ENCODE results near the gene OR2L2.

Gene OR2L2

DNA sequence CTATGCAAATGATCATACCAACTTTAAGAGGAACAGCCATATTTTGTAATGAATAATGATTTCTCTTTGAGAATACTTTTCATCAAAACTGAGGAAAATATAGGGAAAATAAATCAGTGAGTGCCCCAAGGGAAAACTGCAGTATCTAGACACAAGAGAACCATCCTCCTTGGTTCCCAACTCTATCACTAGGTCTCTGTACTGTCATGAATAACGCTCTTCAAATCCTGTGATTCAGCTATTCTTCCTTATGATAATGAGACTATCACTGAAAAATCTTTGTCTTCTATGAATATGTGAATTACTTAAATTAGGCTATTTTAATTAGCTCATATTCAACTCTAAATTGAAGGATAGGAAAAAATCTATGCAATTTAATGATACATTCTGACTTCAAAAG, 14.1 kb upstream of the OR2L2 start:
- no peak for DNase-seq (ENCODE audit: low spot score)
- H3K4me3 ChIP-seq = no peak overlapping the region
- no peak overlapping the region for H3K27ac ChIP-seq
- TF ChIP-seq, protein P1, sequence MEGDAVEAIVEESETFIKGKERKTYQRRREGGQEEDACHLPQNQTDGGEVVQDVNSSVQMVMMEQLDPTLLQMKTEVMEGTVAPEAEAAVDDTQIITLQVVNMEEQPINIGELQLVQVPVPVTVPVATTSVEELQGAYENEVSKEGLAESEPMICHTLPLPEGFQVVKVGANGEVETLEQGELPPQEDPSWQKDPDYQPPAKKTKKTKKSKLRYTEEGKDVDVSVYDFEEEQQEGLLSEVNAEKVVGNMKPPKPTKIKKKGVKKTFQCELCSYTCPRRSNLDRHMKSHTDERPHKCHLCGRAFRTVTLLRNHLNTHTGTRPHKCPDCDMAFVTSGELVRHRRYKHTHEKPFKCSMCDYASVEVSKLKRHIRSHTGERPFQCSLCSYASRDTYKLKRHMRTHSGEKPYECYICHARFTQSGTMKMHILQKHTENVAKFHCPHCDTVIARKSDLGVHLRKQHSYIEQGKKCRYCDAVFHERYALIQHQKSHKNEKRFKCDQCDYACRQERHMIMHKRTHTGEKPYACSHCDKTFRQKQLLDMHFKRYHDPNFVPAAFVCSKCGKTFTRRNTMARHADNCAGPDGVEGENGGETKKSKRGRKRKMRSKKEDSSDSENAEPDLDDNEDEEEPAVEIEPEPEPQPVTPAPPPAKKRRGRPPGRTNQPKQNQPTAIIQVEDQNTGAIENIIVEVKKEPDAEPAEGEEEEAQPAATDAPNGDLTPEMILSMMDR (IDR thresholded peaks at IDR 0.05) = no peak

DNA sequence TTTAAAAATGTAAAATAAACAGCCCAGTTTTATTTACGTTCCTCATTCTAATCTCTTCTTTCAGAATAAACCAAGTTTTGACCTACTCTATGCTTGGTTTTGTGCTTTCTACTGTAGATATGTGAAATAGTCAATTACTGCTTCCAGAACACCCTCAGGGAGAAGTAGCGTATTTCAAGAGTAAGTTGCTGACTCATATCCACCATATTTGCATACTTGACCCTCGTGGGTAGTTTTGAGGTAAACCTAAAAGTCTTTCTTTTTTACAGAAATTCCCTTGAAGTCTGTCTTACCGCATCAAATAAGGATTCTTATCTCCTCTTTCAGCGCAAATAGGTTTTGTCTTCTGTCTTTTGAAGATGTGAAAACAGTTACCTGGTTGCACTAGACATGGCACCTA, 15.3 kb downstream of the OR2L2 start:
- H3K4me3 ChIP-seq = no peak overlapping the region
- TF ChIP-seq, protein P1 (IDR thresholded peaks at IDR 0.05) = no peak
- no peak overlapping the region for H3K27ac ChIP-seq
- DNase-seq (ENCODE audit: low spot score) = no peak

DNA sequence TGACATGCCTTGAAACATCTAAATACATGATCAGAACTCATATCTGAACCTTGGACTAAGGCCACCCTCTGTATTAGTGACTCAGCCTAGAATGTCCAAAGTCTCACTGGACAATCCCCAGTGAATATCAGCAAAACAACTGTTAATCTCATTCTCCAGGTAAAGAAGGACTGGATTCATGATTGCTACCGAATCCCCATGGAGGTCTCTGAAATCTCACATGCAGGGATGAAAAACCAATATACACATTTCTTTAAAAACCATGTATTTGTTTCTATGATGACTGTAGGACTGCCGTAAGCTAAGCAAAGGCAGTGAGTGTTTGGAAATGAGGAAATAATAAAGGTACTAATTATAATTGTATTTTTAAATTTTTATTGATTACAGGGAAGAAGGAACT, 16.7 kb downstream of the OR2L2 start, which contains the start of gene OR2L3:
TSS of gene OR2L3 (plus strand) at position 301 of the 400 bp plus-strand sequence. CDS start 13,846 bp downstream, outside the sequence.
- TF ChIP-seq, protein P1 (IDR thresholded peaks at IDR 0.05) = no peak
- Histone ChIP-seq H3K27ac (no peak within 1 kb of the TSS), H3K4me3 (no peak within 1 kb of the TSS)
- DNase-seq (ENCODE audit: low spot score) = no peak

DNA sequence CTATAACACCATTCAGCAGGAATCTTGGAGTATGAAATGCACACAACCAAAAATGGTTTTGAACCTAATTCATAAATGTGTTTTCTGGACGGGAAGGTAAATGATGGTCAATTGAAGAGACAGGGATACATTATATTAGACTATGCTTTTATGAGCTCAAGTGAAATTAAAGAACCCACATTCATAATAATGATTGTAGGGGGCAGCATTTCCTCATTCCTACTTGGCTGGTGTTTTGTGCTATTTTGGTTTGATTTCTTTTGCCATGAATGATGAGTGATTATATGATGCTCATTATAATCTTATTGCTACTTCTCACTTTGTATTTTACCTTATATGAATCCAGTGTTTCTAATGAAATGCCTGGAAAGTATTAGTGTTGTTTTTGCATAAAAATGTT, 17.1 kb downstream of the OR2L2 start:
- Histone ChIP-seq H3K4me3 (no peak overlapping the region), H3K27ac (no peak overlapping the region)
- TF ChIP-seq, protein P1 (IDR thresholded peaks at IDR 0.05) = no peak
- no peak for DNase-seq (ENCODE audit: low spot score)

DNA sequence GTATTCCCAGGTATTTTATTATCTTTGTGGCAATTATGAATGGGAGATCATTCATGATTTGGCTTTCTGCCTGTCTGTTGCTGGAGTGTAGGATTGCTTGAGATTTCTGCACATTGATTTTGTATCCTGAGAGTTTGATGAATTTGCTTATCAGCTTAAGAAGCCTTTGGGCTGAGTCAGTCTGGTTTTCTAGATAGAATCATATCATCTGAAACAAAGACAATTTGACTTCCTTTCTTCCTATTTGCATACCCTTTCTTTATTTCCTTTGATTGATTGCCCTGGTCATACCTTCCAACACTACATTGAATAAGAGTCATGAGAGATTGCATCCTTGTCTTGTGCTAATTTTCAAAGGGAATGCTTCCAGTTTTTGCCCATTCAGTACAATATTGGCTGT, 24.8 kb downstream of the OR2L2 start:
- H3K4me3 ChIP-seq = no peak overlapping the region
- TF ChIP-seq, protein P1 (IDR thresholded peaks at IDR 0.05) = no peak
- DNase-seq (ENCODE audit: low spot score) = no peak
- no peak overlapping the region for H3K27ac ChIP-seq

DNA sequence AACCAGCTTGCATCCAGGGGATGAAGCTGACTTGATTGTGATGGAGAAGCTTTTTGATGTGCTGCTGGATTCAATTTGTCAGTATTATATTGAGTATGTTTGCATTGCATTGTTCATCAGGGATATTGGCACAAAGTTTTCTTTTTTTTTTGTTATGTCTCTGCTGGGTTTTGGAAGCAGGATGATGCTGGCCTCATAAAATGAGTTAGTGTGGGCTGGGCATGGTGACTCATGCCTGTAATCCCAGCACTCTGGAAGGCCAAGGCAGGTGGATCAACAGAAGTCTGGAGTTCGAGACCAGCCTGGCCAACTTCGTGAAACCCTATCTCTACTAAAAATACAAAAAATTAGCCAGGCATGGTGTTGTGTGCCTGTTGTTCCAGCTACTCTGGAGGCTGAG, 25.4 kb downstream of the OR2L2 start:
- TF ChIP-seq, protein P1 (IDR thresholded peaks at IDR 0.05) = no peak
- no peak overlapping the region for H3K4me3 ChIP-seq
- no peak for DNase-seq (ENCODE audit: low spot score)
- no peak overlapping the region for H3K27ac ChIP-seq

DNA sequence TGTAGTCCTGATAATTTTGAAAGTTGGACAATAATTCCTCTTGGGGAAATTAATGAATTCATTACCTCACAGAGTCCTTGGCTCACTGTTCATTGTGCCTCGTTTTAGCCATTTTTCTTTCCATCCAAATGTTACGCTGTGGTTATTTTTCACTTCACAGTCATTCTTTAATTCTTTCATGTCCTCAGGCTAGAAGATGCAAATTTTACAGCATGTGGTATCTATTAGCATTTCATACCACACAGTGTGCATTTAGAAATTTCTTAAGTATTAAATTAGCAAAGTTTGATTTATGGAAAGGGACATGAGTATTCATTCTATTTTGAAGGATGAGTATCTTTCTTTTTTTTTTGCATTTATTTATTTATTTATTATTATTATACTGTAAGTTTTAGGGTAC, 35.2 kb downstream of the OR2L2 start:
- no peak overlapping the region for H3K4me3 ChIP-seq
- H3K27ac ChIP-seq = no peak overlapping the region
- TF ChIP-seq, protein P1 (IDR thresholded peaks at IDR 0.05) = no peak
- DNase-seq (ENCODE audit: low spot score) = no peak
